Natural killer cell (primary cell): ENCODE data around the gene CENPB. TPM values are rescaled to one million over a fixed set of nuclear protein-coding genes. Genes with fewer than 3 reads are reported as not detected.

Experiments
- ATAC-seq, 3 donors: fragments of 150-1000 bp in 2 of 3; fragments of 200-7000 bp in 1 of 3; cut with Tn5 transposase; 1 replicate in 1 of 3; 2 replicates in 2 of 3; pipeline ENCODE4 v1.10.0; 2021; ENCODE audit warnings: mild to moderate bottlenecking in 2 of 3, moderate library complexity in 2 of 3
- DNase-seq, 2 donors: peaks; one replicate each; pipeline versions ENCODE4 v3.0.0 to v3.0.0-alpha.2; 2013 to 2021; ENCODE audit warnings: mixed read lengths in 1 of 2
- H3K27ac ChIP-seq: one replicate; pipeline ENCODE4 v1.5.1; 2013; ENCODE audit warnings: mild to moderate bottlenecking, low read length
- H3K27me3 ChIP-seq: one replicate; pipeline ENCODE4 v1.6.1; 2013; ENCODE audit warnings: low read length; ENCODE audit not compliant: control insufficient read depth, insufficient read depth
- H3K36me3 ChIP-seq: one replicate; pipeline ENCODE4 v1.6.1; 2013; ENCODE audit warnings: low read length; ENCODE audit not compliant: control insufficient read depth, insufficient read depth
- H3K4me1 ChIP-seq: one replicate; pipeline ENCODE4 v1.6.1; 2013; ENCODE audit warnings: low read length; ENCODE audit not compliant: control insufficient read depth, insufficient read depth
- H3K4me3 ChIP-seq: one replicate; pipeline ENCODE4 v1.5.1; 2013; ENCODE audit warnings: low read length
- H3K9me3 ChIP-seq: one replicate; pipeline ENCODE4 v1.6.1; 2013; ENCODE audit warnings: low read length; ENCODE audit not compliant: control insufficient read depth, insufficient read depth
- H3K27ac Mint-ChIP-seq, 2 donors: one replicate each; pipeline ENCODE4 v1.8.0; 2022; ENCODE audit warnings: mild to moderate bottlenecking in 2 of 2, mixed read lengths in 2 of 2, moderate library complexity in 1 of 2
- H3K27me3 Mint-ChIP-seq, 2 donors: one replicate each; pipeline ENCODE4 v1.8.0; 2022; ENCODE audit warnings: low read depth in 2 of 2, mixed read lengths in 2 of 2
- H3K36me3 Mint-ChIP-seq: one replicate; pipeline ENCODE4 v1.8.0; 2022; ENCODE audit warnings: mixed read lengths
- H3K4me1 Mint-ChIP-seq, 2 donors: one replicate each; pipeline ENCODE4 v1.8.0; 2022; ENCODE audit warnings: mixed read lengths in 2 of 2
- H3K4me3 Mint-ChIP-seq: one replicate; pipeline ENCODE4 v1.8.0; 2022; ENCODE audit warnings: mild to moderate bottlenecking, moderate library complexity, mixed read lengths
- H3K9me3 Mint-ChIP-seq, 2 donors: one replicate each; pipeline ENCODE4 v1.8.0; 2022; ENCODE audit warnings: mixed read lengths in 2 of 2
- CTCF ChIP-seq: fragments of 200-600 bp; IDR thresholded peaks from one replicate; pipeline ENCODE4 v1.8.0; 2022; ENCODE audit warnings: antibody characterized with exemption
- WGBS: methylation state at CpG from one replicate; pipeline ENCODE4 v1.1.7; 2013; ENCODE audit warnings: missing lambda C conversion rate; ENCODE audit not compliant: insufficient coverage; 5-methylcytosine and 5-hydroxymethylcytosine counted together
- intact Hi-C: fragments of 100-400 bp; cut with micrococcal nuclease; formaldehyde crosslinking; loops from one replicate; pipeline ENCODE4 v1.14.2; 2022
- total RNA-seq, 4 donors: library from RNA; stranded (reverse); fragments of 120-200 nt in 1 of 4; gene quantifications; one replicate each; pipeline versions ENCODE4 v1.2.3 to v1.2.4, GENCODE V29; 2013 to 2022

Gene CENPB
- total RNA-seq, 3 donors from 2014 or later (not counting 1 experiment from before 2014, with no cell fraction given) = 46.7 to 62.6 (median 55.4) TPM

GRCh38 chr20:3738111-3739053, 48.2 kb downstream of the CENPB start:
- DNase-seq = no peak
- H3K9me3 Mint-ChIP-seq = no peaks in the 10 kb centered on the region
- intact Hi-C loops = no loop called here
- Histone ChIP-seq H3K27me3 (peaks cover 3% of the 10 kb centered on the region), H3K27ac (no peak overlapping the region), H3K4me1 (no peaks in the 10 kb centered on the region), H3K4me3 (no peak overlapping the region), H3K36me3 (no peaks in the 10 kb centered on the region), H3K9me3 (no peaks in the 10 kb centered on the region)
- 95% methylated on average over 10 of the region's 11 CpGs for WGBS
- no peaks in the 10 kb centered on the region for H3K36me3 Mint-ChIP-seq
- H3K4me3 Mint-ChIP-seq = no peak overlapping the region
- ATAC-seq = no peak
- peaks cover 5 to 8% of the 10 kb centered on the region in 2 donors for H3K27me3 Mint-ChIP-seq
- H3K27ac Mint-ChIP-seq = no peak overlapping the region
- H3K4me1 Mint-ChIP-seq = no peaks in the 10 kb centered on the region
- TF ChIP-seq CTCF = no peak

DNA sequence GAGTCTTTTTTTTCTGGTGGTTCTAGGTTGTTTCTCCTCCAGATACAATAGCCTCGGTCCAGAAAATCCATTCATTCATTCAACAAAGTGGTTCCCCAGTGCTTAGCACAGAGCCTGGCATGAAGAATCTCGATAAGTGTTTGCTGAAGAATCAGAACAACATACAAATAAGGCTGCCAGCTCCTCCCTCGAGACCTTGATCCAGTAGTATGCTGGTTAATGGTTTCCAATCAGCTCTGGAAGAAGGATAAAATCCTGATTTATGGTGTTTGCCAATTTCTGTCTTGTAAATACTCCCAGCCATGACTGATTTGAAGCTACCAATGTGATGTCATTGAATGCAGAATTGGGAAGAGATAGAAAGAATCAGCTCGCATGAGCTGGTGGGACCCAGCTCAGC, 50.8 kb downstream of the CENPB start:
- no peak overlapping the region for H3K4me3 Mint-ChIP-seq
- no peaks in the 10 kb centered on the region for H3K9me3 ChIP-seq
- DNase-seq = no peak
- ATAC-seq = no peak
- H3K4me3 ChIP-seq = no peak overlapping the region
- H3K27ac Mint-ChIP-seq = no peak overlapping the region
- TF ChIP-seq CTCF = no peak
- no peak overlapping the region for H3K27ac ChIP-seq
- H3K4me1 Mint-ChIP-seq = no peaks in the 10 kb centered on the region
- H3K4me1 ChIP-seq = no peaks in the 10 kb centered on the region
- intact Hi-C loops = no loop called here
- WGBS = 86% methylated on average over 3 of the region's 4 CpGs
- H3K27me3 ChIP-seq = peaks cover 13% of the 10 kb centered on the region
- no peaks in the 10 kb centered on the region for H3K36me3 Mint-ChIP-seq
- peaks cover 16 to 25% of the 10 kb centered on the region in 2 donors for H3K27me3 Mint-ChIP-seq
- H3K36me3 ChIP-seq = no peaks in the 10 kb centered on the region
- H3K9me3 Mint-ChIP-seq = no peaks in the 10 kb centered on the region

GRCh38 chr20:3734111-3734843, 52.3 kb downstream of the CENPB start:
- Mint-ChIP-seq H3K9me3 (no peaks in the 10 kb centered on the region), H3K4me3 (no peak overlapping the region), H3K36me3 (no peaks in the 10 kb centered on the region), H3K27ac (no peak overlapping the region), H3K27me3 (peaks cover 16 to 32% of the 10 kb centered on the region in 2 donors), H3K4me1 (peaks cover 0 to 4% of the 10 kb centered on the region in 2 donors)
- intact Hi-C loops = no loop called here
- TF ChIP-seq CTCF = no peak
- H3K27me3 ChIP-seq = peaks cover 15% of the 10 kb centered on the region
- WGBS = 85% methylated on average over 12 of the region's 12 CpGs
- H3K36me3 ChIP-seq = no peaks in the 10 kb centered on the region
- ATAC-seq (no peak), DNase-seq (no peak)
- no peaks in the 10 kb centered on the region for H3K9me3 ChIP-seq
- no peak overlapping the region for H3K27ac ChIP-seq
- H3K4me1 ChIP-seq = no peaks in the 10 kb centered on the region
- H3K4me3 ChIP-seq = no peak overlapping the region

Other genes with a start within 250 kb of the CENPB start
- not detected for gene GFRA4, start 123.3 kb downstream of the CENPB start, total RNA-seq
- not detected for gene ADAM33, start 104.7 kb downstream of the CENPB start, total RNA-seq
- under 1 TPM; 0.09 to 0.36 (median 0.30) TPM for gene SIGLEC1, start 74.1 kb downstream of the CENPB start, total RNA-seq
- gene HSPA12B, start 54.1 kb downstream of the CENPB start, total RNA-seq = not detected
- gene ADISSP, start 19.0 kb downstream of the CENPB start, total RNA-seq = 10 to 100 TPM; 10.1 to 13.5 (median 12.3) TPM
- under 1 TPM in 1 of 3 donors, not detected in 2; 0.23 TPM for gene SPEF1, start 5.3 kb downstream of the CENPB start, total RNA-seq
- 100 to 1,000 TPM; 123 to 147 (median 143) TPM for gene CDC25B, start 9.6 kb upstream of the CENPB start, total RNA-seq
- gene AP5S1, start 33.8 kb upstream of the CENPB start, total RNA-seq = 10 to 100 TPM in 2 of 3 donors, 1 to 10 TPM in 1; 7.9 to 12.3 (median 12.1) TPM
- 10 to 100 TPM; 23.1 to 30.8 (median 26.4) TPM for gene MAVS, start 60.1 kb upstream of the CENPB start, total RNA-seq
- 10 to 100 TPM; 50.5 to 74.3 (median 61.3) TPM for gene PANK2, start 102.6 kb upstream of the CENPB start, total RNA-seq
- gene RNF24, start 228.8 kb upstream of the CENPB start, total RNA-seq = 10 to 100 TPM in 1 of 3 donors, 1 to 10 TPM in 2; 7.1 to 15.3 (median 7.8) TPM